T-helper 17 cell (primary cell): Measurements from ENCODE around the gene USP47. TPM values are rescaled to one million over a fixed set of nuclear protein-coding genes. Genes with fewer than 3 reads are reported as not detected.

Experiments used
- ATAC-seq: fragments of 150-1000 bp; cut with Tn5 transposase; 2 replicates; pipeline ENCODE4 v1.10.0; 2021; ENCODE audit warnings: mild to moderate bottlenecking, moderate library complexity
- DNase-seq, 3 donors: peaks; one replicate each; pipeline versions ENCODE4 v3.0.0 to v3.0.0-alpha.2; 2020 to 2021
- H3K9me3 ChIP-seq: one replicate; pipeline ENCODE4 v1.7.0; 2013; ENCODE audit warnings: low read length, mild to moderate bottlenecking; ENCODE audit not compliant: control insufficient read depth, poor library complexity, severe bottlenecking
- H3K27ac Mint-ChIP-seq: one replicate; pipeline ENCODE4 v1.8.0; 2022; ENCODE audit warnings: mild to moderate bottlenecking, moderate library complexity, mixed read lengths
- H3K27me3 Mint-ChIP-seq: one replicate; pipeline ENCODE4 v1.8.0; 2022; ENCODE audit warnings: mixed read lengths
- H3K36me3 Mint-ChIP-seq: one replicate; pipeline ENCODE4 v1.8.0; 2022; ENCODE audit warnings: low read depth, mixed read lengths
- H3K4me1 Mint-ChIP-seq: one replicate; pipeline ENCODE4 v1.8.0; 2022; ENCODE audit warnings: mild to moderate bottlenecking, mixed read lengths
- H3K4me3 Mint-ChIP-seq: one replicate; pipeline ENCODE4 v1.8.0; 2022; ENCODE audit warnings: mild to moderate bottlenecking, moderate library complexity, mixed read lengths
- total RNA-seq, 4 donors: library from RNA in 2 of 4; stranded (reverse) in 2 of 4; gene quantifications; one replicate each; pipeline ENCODE4 v1.2.3 and lab custom pipeline; 2022 to 2026

USP47 gene
- total RNA-seq, 2 donors from 2014 or later: 71.5 to 82.3 TPM

DNA sequence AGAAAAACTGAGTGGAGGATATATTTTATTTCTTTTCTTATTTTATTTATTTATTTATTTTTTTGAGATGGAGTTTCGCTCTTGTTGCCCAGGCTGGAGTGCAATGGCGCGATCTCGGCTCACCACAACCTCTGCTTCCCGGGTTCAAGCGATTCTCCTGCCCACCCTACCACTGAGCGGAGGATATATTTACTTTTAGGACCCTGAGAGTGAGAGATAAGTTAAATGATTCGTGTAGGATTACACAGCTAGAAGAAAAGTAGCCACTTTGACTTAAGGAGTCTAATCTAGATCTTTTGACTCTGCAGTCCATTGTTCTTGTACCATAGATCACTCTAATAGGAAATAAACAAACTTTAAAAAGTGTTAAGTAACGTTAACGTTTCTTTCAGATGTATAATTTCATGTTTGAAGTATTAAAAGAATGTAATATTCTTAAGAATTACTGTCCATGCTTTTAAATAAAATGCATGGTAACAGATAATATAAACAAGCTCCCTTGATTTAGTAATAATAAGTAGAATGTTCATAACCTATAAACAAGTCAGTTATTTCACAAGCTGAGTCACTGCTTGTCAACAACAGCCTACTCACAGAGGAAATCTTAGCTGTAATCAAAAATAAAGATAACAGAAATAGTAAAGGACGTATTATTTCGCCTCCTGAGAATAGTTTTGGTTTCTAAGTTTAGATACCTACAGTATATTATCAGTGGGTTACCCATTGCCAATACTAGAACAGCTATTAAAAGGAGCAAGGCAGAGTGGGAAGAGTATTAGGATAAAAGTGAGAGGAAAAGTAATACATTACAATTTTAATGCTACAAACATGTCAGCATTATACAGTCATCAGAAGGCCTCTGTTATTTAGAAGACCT lies 18.6 kb downstream of the USP47 start:
- peaks cover 40% of the 10 kb centered on the region for H3K4me1 Mint-ChIP-seq
- ATAC-seq (no peak), DNase-seq (no peak)
- H3K27ac Mint-ChIP-seq: peak overlapping the region; percentile 83
- H3K9me3 ChIP-seq: no peaks in the 10 kb centered on the region
- no peaks in the 10 kb centered on the region for H3K27me3 Mint-ChIP-seq
- no peak overlapping the region for H3K4me3 Mint-ChIP-seq
- H3K36me3 Mint-ChIP-seq: no peaks in the 10 kb centered on the region

DNA sequence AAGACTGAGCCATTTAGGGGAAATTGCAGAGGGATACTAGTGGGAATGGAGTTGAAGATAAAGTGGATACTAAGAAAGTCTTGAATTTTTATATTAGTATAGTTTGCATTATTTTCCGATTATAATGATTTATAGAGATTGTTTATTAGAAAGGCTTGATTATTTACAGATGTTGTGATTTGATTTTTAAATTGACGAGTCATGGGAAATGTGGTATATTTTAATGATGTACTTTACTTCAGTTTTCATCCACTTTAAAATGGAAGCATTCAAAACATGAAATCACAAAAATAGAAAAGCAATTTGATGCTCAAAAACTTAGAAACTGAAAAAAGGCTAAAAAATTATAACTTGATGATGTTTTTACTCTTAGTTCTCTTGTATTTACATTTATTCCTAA lies 21.2 kb downstream of the USP47 start:
- DNase-seq (no peak), ATAC-seq (no peak)
- no peaks in the 10 kb centered on the region for H3K9me3 ChIP-seq
- Mint-ChIP-seq H3K27ac (no peak overlapping the region), H3K4me1 (peaks cover 37% of the 10 kb centered on the region), H3K27me3 (no peaks in the 10 kb centered on the region), H3K36me3 (no peaks in the 10 kb centered on the region), H3K4me3 (no peak overlapping the region)

DNA sequence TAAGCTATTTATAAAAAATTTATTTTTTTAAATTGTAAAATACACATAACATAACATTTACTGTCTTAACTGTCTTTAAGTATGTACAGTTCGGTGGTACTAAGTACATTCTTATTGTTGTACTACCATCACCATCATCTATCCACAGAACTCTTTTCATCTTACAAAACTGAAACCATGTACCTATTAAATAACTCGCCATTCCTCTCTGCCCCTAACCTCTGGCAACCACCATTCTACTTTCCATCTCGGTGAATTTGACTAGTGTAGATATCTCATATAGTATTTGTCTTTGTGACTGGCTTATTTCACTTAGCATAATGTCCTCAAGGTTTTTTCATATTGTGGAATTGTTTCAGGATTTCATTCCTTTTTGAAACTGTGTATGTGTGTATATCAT lies 22.6 kb downstream of the USP47 start:
- Mint-ChIP-seq H3K4me3 (no peak overlapping the region), H3K27me3 (no peaks in the 10 kb centered on the region), H3K4me1 (peaks cover 33% of the 10 kb centered on the region), H3K36me3 (no peaks in the 10 kb centered on the region), H3K27ac (peak overlapping the region; percentile 72)
- no peaks in the 10 kb centered on the region for H3K9me3 ChIP-seq
- ATAC-seq (no peak), DNase-seq (no peak)

DNA sequence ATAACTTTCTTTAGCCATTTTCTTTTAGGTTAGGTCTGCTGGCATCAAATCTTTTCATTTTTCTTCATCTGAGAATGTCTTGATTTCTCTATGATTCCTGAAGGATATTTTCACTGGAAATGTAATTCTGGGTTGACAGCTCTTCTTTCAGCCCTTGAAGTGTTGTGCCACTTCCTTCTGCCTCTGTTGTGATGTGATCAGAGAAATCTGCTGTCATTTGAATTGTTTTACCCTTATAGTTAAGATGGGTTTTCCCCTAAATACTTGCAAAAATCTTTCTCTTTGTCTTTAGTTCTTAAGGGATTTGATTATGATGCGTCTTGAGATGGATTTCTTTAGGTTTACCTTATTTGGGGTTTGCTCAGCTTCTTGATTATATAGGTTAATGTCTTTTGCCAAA lies 23.0 kb downstream of the USP47 start:
- H3K9me3 ChIP-seq: no peaks in the 10 kb centered on the region
- DNase-seq: no peak
- Mint-ChIP-seq H3K27me3 (no peaks in the 10 kb centered on the region), H3K27ac (peak overlapping the region; percentile 72), H3K36me3 (no peaks in the 10 kb centered on the region), H3K4me1 (peaks cover 35% of the 10 kb centered on the region), H3K4me3 (peak overlapping the region; percentile 68)
- peak; percentile 76 for ATAC-seq

DNA sequence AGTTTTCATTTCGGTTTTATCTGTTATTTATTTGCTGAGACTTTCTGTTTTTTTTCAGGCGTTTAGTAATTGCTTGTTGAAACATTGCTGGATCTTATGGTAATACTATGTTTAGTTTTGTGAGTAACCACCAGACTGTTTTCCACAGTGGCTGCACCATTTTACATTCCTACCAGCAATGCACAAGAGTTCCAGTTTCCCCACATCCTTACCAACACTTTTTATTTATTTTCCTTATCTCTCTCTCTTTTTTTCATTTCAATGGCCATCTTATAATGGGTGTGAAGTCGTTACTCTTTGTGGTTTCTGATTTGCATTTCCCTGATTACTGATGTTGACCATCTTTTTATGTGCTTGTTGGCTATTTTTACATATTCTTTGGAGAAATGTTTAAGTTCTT lies 23.7 kb downstream of the USP47 start:
- Mint-ChIP-seq H3K4me1 (peaks cover 40% of the 10 kb centered on the region), H3K27me3 (no peaks in the 10 kb centered on the region), H3K27ac (peak overlapping the region; percentile 72), H3K4me3 (no peak overlapping the region), H3K36me3 (no peaks in the 10 kb centered on the region)
- no peaks in the 10 kb centered on the region for H3K9me3 ChIP-seq
- no peak for DNase-seq
- no peak for ATAC-seq

DNA sequence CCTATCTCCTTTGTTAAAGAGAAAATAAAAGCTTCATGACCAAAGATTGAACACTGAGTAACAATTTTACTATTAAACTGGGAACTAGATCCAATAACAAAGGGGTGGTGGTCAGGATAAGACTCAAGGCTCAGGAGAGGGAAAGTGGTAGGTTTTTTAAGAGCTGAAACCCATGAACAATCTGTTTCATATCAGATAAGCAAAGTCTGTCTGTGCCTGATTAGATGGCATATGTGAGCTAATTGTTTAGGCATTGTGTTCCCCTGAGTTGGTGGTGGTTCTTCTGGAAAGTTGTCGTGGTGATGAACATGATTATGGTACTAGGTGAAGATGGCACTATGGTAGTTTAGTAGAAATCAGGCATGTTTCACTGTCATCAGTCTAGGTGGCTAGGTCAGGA lies 24.4 kb downstream of the USP47 start:
- Mint-ChIP-seq H3K27me3 (no peaks in the 10 kb centered on the region), H3K4me1 (peaks cover 44% of the 10 kb centered on the region), H3K27ac (no peak overlapping the region), H3K36me3 (no peaks in the 10 kb centered on the region), H3K4me3 (no peak overlapping the region)
- ATAC-seq (no peak), DNase-seq (no peak)
- no peaks in the 10 kb centered on the region for H3K9me3 ChIP-seq

DNA sequence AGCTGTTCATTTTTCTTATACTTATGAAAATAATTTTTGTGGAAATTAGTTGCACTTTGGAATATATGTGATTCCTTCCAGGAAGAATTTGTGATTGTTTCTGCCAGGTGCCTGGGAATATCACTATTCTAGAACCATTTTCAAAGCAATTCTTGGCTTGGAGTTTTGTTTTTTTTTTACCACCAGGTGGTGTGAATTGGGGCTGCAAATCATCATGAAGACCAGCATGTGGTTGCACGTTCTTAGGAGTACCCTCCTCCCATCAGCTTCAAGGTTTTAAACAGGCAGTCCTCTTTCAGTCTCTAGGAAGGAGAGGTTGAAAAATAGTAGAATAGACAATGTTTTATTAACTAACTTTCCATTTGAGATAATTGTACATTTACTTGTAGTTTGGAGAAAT lies 25.9 kb downstream of the USP47 start:
- no peaks in the 10 kb centered on the region for H3K9me3 ChIP-seq
- no peaks in the 10 kb centered on the region for H3K36me3 Mint-ChIP-seq
- H3K27me3 Mint-ChIP-seq: no peaks in the 10 kb centered on the region
- no peak overlapping the region for H3K27ac Mint-ChIP-seq
- no peak overlapping the region for H3K4me3 Mint-ChIP-seq
- DNase-seq (no peak), ATAC-seq (no peak)
- H3K4me1 Mint-ChIP-seq: peaks cover 53% of the 10 kb centered on the region

DNA sequence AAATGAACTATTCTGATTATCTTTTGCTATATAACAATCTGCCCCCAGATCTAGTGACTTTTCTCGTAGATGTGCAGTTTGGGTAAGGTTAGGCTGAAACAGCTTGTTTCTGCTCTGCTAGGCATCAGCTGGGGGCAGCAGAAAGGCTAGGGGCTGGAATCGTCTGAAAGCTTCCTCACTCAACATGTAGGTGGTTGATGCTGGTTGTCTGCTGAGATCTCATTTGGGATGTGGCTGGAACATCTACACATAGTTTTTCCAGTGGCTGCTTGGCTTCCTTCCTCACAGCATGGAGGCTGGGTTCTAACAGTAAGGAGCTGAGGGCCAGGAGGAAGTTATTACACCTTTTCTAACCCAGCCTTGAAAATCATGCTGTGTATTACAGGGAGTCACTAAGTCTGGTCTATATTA lies 30.2 kb downstream of the USP47 start:
- peaks cover 40% of the 10 kb centered on the region for H3K4me1 Mint-ChIP-seq
- peak overlapping the region; percentile 66 for H3K4me3 Mint-ChIP-seq
- ATAC-seq (peak; percentile 21), DNase-seq (no peak)
- H3K9me3 ChIP-seq: no peaks in the 10 kb centered on the region
- no peak overlapping the region for H3K27ac Mint-ChIP-seq
- no peaks in the 10 kb centered on the region for H3K36me3 Mint-ChIP-seq
- H3K27me3 Mint-ChIP-seq: no peaks in the 10 kb centered on the region

DNA sequence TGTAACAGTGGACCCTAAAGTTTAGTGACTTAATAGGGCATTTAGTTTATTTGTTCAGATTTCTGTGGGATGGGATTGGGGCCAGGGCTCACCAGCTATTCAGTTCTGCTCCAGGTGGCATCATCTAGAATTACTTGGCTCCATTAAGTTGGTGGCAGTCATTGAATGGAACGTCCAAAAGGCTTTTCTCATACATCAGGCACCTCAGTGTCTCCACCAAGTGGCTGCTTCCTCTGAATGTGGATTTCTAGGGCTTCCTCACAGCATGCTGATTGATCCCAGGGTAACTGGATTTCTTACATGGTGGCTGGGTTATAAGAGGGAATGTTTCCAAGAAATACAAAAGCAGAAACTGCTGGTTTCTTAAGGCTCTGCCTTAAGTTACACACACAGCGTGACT lies 34.7 kb downstream of the USP47 start:
- ATAC-seq (no peak), DNase-seq (no peak)
- H3K4me3 Mint-ChIP-seq: no peak overlapping the region
- H3K4me1 Mint-ChIP-seq: peaks cover 33% of the 10 kb centered on the region
- H3K27ac Mint-ChIP-seq: no peak overlapping the region
- H3K9me3 ChIP-seq: no peaks in the 10 kb centered on the region
- no peaks in the 10 kb centered on the region for H3K27me3 Mint-ChIP-seq
- H3K36me3 Mint-ChIP-seq: no peaks in the 10 kb centered on the region

DNA sequence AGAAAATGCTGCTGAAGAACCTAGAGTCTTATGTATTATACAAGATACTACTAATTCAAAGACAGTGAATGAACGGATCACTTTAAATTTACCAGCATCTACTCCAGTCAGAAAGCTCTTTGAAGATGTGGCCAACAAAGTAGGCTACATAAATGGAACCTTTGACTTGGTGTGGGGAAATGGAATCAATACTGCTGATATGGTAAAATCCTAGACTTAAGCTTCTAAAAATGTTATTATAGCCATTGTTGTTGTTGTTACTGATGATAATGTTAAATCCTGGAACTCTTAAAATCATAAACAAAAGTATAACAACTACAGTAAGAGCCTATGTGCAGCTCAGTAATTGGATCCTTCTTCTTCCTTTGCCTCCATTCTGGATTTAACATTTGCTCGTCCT lies 38.4 kb downstream of the USP47 start:
- H3K36me3 Mint-ChIP-seq: peaks cover 8% of the 10 kb centered on the region
- H3K4me1 Mint-ChIP-seq: peaks cover 42% of the 10 kb centered on the region
- ATAC-seq: no peak
- H3K4me3 Mint-ChIP-seq: no peak overlapping the region
- no peaks in the 10 kb centered on the region for H3K9me3 ChIP-seq
- no peaks in the 10 kb centered on the region for H3K27me3 Mint-ChIP-seq
- DNase-seq: no peak
- H3K27ac Mint-ChIP-seq: no peak overlapping the region

DNA sequence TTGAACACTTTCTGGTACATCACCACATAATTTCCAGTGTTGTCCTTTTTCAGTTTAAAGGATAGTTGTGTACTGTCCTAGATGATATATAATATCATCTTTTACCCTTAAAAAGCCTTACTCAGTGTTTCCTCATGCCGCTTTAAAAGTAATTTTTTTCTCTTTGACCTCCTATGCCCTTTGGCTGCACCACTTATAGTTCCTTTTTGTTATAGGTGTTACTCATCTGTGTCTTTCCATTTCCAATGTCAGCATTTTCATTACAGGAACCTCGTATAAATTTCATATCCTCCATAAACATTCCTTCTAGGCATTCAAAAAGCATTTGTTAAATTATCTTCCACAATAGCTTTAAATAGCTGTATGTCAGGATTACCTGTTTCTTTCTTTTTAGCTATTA lies 40.8 kb downstream of the USP47 start:
- Mint-ChIP-seq H3K4me1 (peaks cover 34% of the 10 kb centered on the region), H3K27ac (no peak overlapping the region), H3K36me3 (peaks cover 17% of the 10 kb centered on the region), H3K4me3 (no peak overlapping the region), H3K27me3 (no peaks in the 10 kb centered on the region)
- DNase-seq: no peak
- ATAC-seq: no peak
- H3K9me3 ChIP-seq: no peaks in the 10 kb centered on the region

DNA sequence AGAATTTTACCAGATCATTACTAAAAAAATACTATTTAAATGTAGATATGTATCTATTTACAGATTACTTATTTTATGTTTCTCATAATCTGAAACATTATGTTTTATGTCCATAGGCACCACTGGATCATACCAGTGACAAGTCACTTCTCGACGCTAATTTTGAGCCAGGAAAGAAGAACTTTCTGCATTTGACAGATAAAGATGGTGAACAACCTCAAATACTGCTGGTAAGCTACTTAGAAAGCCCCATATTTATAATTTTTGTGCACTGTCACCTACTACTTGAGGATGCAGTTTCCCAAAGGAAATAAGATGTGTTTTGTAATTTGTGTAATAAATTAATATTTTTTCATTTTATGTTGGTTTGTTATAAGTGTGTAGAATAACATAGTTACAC lies 42.6 kb downstream of the USP47 start:
- no peak for ATAC-seq
- Mint-ChIP-seq H3K4me3 (no peak overlapping the region), H3K27me3 (no peaks in the 10 kb centered on the region), H3K4me1 (peaks cover 33% of the 10 kb centered on the region), H3K36me3 (peaks cover 20% of the 10 kb centered on the region), H3K27ac (peak overlapping the region; percentile 45)
- no peaks in the 10 kb centered on the region for H3K9me3 ChIP-seq
- DNase-seq: no peak

DNA sequence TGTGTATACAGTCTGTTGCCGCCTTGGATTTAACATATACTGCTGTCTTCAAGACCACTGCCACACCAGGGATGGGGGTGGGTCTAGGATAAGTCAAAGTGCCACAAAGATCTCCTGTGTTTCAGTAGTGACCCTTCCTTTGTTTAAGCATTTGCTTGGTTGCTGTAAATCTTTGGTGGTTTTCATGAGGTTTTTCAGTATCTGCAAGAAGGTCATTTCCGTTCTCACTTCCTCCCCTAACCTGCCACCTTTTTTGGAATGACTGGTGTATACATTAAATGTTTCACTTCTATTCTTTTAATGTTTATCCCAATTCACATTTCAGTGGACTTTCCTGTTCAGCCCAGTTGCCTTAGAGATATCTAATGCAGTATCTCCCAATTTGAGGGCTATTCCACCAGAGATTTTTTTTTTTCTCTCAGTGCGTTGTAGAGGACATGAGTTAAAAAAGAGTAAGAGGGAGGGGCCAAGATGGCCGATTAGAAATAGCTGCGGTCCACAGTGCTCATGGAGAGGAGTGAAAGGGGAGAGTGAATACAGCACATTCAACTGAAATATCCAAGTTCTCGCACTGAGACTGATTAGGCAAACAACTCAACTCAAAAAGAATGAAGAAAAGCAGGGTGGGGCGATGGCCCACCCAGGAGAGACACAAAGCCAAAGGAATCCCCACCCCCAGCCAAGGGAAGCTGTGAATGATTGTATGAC lies 43.2 kb downstream of the USP47 start:
- Mint-ChIP-seq H3K27me3 (no peaks in the 10 kb centered on the region), H3K36me3 (peaks cover 23% of the 10 kb centered on the region), H3K27ac (peak overlapping the region; percentile 32), H3K4me1 (peaks cover 33% of the 10 kb centered on the region), H3K4me3 (no peak overlapping the region)
- ATAC-seq (no peak), DNase-seq (no peak)
- H3K9me3 ChIP-seq: no peaks in the 10 kb centered on the region

DNA sequence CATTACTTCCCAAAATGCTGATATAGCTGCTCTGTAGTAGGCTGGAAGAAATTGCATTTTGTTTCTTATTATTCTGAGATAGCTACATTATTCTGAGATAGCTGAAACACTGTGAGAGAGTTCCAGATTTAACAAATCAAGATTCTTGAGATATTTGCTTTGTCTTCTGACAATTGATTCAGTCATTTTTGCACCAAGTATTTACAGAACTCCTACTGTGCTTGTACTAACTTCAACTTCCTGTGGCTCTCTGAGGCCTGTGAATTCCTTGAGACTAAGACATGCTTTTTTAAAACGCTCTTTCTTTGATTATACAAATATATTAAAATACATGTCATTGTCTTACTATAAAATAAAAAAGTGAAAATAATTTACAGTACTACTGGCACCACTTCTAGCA lies 52.7 kb downstream of the USP47 start:
- Mint-ChIP-seq H3K4me1 (peaks cover 9% of the 10 kb centered on the region), H3K27ac (no peak overlapping the region), H3K4me3 (no peak overlapping the region), H3K36me3 (peaks cover 6% of the 10 kb centered on the region), H3K27me3 (no peaks in the 10 kb centered on the region)
- DNase-seq (no peak), ATAC-seq (no peak)
- H3K9me3 ChIP-seq: no peaks in the 10 kb centered on the region
